ENCODE measurements around the gene SLC25A5.
"Not testable (repeated sequence)": the region's sequence is repeated elsewhere in the genome, so short reads cannot be mapped to it uniquely, and the experiment has no call there.

Gene SLC25A5

DNA sequence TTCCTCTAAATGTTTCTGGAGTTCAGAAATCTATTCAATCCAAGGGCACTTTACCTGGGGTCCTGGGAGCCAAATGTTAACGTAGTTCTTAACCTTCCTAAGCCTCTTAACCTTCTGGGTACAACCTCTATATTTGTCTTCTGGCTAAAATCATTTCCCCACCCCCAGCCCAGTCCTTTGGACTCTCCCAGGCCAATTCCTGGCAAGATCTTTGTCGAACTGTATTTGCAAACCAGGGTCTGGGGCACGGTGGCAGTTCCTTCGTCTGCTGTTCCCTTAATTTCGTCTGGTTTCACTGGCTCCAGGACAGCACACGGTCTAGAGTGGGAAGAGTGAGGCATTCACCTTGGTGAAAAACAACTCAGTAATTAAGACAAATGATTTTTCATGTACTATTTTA, 811 bp upstream of the SLC25A5 start:
- H3K4me1 Mint-ChIP-seq, result peaks cover 6% of the 10 kb centered on the region
- H3K27ac Mint-ChIP-seq, result no peak overlapping the region
- no peaks in the 10 kb centered on the region for H3K27me3 Mint-ChIP-seq
- H3K9me3 Mint-ChIP-seq, result no peaks in the 10 kb centered on the region
- peak overlapping the region; percentile 88 for H3K4me3 Mint-ChIP-seq
- H3K36me3 Mint-ChIP-seq, result no peaks in the 10 kb centered on the region

DNA sequence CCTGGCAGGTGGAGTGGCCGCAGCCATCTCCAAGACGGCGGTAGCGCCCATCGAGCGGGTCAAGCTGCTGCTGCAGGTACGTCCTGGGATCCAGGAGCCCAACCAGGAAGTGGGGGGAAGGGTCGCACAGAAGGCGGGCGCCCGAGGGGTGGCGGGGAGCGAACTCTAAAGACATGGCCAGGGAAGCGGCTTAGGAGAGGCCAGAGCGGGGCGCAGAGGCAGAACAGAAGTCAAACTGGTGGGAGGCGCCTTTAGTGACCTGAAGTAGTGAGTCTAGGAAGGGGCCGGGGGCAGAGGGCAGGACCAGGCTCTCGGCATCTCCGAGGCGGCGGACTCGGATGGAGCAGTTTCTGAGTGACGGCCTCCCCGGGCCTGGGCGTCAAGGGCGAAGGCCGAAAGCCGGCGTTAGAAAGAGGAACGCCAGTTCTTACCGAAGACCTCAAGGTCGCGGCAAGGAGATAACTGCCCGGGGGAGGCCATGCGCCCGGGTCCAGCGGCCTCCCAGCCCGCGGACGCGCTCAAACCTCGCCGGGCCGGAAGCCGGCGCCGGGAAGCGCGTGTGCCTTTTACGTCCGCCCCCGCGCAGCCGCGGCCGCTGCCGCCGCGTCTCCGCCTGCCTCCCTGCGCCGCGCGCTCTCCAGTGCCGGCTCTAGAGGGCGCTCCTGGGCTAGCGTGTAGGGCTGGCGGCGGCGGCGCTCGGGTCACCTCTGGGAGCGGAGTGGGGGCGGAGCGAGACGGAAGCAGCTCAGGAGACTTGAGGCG, 488 bp downstream of the SLC25A5 start:
- Mint-ChIP-seq H3K9me3 (no peaks in the 10 kb centered on the region), H3K27ac (peak overlapping the region; percentile 87), H3K4me1 (peaks cover 6% of the 10 kb centered on the region), H3K4me3 (peak overlapping the region; percentile 89), H3K36me3 (no peaks in the 10 kb centered on the region), H3K27me3 (no peaks in the 10 kb centered on the region)

DNA sequence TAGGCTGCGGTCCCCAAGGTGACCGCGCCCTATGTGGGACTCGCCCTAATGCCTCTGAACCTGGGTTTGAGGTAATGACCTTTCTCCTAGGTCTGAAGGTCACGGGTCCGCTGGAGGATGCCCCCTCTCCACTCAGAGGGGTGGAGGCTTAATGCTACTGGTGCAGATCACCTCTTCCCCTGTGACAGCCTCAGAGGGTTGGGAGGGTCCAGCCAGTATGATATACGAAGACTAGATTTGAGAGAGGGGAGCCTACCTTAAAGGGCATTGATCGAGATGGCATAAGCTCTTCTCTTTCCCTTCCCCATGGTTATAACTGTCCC, 1.0 kb downstream of the SLC25A5 start:
- Mint-ChIP-seq H3K4me3 (peak overlapping the region; percentile 89), H3K9me3 (no peaks in the 10 kb centered on the region), H3K27ac (peak overlapping the region; percentile 70), H3K36me3 (no peaks in the 10 kb centered on the region), H3K27me3 (no peaks in the 10 kb centered on the region), H3K4me1 (peaks cover 6% of the 10 kb centered on the region)

DNA sequence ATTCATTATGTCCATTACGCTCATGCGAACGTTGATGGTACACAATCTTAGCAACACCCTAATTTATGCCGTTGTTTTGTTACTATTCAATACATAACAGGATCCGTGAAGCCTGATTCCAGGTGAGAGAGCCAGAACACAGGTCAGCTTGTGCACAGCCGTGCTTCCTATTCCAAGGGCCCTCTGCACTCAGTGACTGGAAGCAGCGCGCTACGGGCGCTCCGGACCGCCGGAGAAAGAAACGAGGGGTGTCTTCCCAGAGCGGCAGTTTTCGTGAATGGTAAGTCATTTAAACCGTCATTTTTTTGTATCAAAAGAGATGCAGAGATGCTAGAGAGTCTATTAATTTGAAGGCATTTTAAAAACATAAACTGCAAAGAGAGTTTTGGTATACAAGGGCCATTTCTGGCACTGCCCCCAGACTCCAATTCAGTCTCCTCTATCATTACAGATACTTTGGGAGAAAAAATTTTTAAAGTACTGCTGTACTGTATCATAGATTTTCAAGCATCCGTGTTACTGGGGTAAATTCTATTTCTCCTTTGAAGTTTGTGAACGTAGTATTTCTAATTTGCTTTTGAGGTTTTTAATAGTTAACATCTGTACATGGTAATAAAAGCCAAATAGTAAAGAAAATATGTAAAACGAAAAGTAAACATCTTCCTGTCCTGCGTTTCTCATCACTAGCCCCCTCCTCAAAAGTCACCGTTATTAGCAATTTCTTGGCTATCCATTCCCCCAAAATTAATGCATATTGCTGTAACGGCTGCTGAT, 6.6 kb downstream of the SLC25A5 start:
- Mint-ChIP-seq H3K9me3 (no peaks in the 10 kb centered on the region), H3K27ac (no peak overlapping the region), H3K27me3 (no peaks in the 10 kb centered on the region), H3K36me3 (no peaks in the 10 kb centered on the region), H3K4me1 (peaks cover 4% of the 10 kb centered on the region), H3K4me3 (no peak overlapping the region)

DNA sequence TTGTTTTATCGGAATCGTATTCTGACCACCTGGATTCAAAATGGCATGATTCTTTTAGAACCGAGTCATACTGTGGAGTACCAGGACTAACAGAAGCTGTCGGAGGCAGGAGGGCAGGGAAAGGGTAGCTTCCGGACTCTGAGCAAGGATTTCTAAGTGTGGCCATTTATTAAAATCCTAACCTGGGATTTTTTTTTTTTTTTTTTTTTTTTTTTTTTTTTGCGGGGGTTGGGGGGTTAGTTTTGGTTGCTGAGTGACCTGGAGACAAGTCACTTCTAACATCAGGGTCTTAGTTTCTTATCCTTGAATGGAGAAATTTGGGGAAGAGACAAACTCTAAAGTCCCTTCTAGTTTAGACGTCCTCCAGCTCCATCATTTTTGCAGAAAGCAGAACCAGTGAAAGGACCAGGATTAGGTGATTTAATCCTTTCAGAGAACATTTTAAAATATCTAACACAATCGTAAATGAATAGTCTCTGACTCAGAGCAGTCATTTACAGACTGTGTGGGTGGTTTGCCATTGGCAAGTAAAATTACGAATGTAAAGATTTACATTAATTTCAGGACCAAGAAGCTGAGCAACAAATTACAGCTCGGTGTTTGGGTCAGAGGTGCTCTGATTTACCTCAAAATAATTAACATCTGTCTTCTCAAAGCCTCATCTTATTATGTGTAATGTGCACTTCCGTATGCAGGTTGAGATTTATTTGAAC, 7.3 kb downstream of the SLC25A5 start:
- no peak overlapping the region for H3K4me3 Mint-ChIP-seq
- H3K9me3 Mint-ChIP-seq, result no peaks in the 10 kb centered on the region
- no peaks in the 10 kb centered on the region for H3K36me3 Mint-ChIP-seq
- H3K27me3 Mint-ChIP-seq, result no peaks in the 10 kb centered on the region
- H3K4me1 Mint-ChIP-seq, result no peaks in the 10 kb centered on the region
- H3K27ac Mint-ChIP-seq, result no peak overlapping the region

DNA sequence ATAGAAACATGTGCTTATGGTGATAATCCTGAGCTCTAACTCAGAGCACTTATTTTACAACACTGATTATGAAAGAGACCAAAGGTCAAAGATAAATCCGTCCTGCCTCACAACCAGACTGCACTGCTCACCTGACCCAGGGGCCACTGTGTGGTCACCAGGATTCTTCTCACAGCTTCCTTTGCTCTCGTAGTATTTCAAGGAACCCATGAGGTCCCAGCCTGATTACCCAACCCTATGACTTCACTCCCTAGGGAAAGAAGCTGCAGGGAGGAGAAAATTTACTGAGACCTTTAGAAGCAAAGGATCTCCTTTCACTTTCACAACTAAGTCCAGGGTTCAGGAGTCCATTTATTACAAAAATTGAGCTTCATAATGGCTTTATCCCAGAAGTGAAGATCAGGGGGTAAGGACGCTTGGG, 9.6 kb downstream of the SLC25A5 start:
- Mint-ChIP-seq H3K27me3 (no peaks in the 10 kb centered on the region), H3K27ac (no peak overlapping the region), H3K36me3 (no peaks in the 10 kb centered on the region), H3K4me3 (no peak overlapping the region), H3K9me3 (no peaks in the 10 kb centered on the region), H3K4me1 (peaks cover 6% of the 10 kb centered on the region)

DNA sequence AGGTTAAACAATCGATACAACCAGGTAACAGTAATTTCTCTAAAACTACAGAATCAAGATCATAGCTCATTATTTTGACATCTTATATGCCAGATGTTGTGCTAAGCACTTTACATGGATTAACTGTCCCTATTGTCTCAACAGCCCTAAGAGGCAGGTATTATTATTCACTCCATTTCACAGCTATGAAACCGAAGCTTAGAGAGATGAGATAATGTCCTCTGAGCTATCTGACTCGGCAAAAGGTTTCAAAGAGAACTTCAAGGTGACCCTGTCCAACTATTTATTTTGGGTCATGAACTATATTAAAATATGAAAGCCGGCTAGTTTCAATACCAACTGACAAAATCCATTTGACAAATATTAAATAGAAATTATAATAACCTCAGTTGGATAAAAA, 10.3 kb downstream of the SLC25A5 start:
- Mint-ChIP-seq H3K4me3 (no peak overlapping the region), H3K4me1 (peaks cover 6% of the 10 kb centered on the region), H3K27me3 (no peaks in the 10 kb centered on the region), H3K36me3 (no peaks in the 10 kb centered on the region), H3K27ac (no peak overlapping the region), H3K9me3 (no peaks in the 10 kb centered on the region)

DNA sequence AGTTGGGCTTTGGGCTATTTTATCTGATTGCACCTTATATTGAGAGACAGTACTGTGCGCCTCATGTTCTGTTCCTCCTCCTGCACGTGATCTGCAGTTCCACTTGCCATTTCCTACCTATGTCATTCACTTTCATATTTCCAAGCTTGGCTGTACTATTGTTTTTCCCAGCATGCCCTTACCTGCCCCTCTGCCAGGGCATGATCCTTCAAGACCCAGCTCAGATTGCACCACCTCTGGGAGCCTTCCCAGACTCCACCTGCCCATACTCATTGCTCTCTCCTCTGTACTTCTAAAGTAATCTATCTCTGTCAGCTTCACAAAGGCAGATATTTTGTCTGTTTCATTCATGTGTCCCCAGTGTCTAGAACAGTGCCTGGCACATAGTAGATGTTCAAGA, 11.6 kb downstream of the SLC25A5 start:
- Mint-ChIP-seq H3K4me3 (no peak overlapping the region), H3K27me3 (no peaks in the 10 kb centered on the region), H3K4me1 (peaks cover 6% of the 10 kb centered on the region), H3K9me3 (no peaks in the 10 kb centered on the region), H3K36me3 (no peaks in the 10 kb centered on the region), H3K27ac (no peak overlapping the region)

DNA sequence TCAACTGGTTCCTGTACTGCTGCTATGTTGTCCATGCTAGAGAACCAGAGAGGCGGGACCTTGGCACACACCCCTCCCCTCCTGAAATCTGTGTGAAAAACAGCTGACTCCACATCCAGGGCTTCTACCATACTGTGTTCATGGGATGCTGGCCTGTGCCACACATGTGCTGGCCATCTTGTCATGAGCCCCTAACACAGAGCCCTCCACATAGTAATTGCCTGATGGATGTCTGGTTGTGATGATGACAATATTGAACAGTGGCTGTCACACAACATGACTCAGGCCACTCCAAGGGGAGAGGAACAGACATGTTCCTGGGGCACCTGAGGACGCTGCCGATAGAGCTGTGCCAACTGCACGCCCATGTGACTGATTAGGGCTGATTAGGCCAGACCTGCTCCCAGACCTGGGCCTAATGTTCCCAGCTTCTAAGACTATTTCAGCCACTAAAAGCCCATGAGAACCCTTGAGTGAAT, 13.1 kb downstream of the SLC25A5 start:
- H3K4me1 Mint-ChIP-seq, result peaks cover 6% of the 10 kb centered on the region
- no peaks in the 10 kb centered on the region for H3K36me3 Mint-ChIP-seq
- H3K9me3 Mint-ChIP-seq, result no peaks in the 10 kb centered on the region
- H3K4me3 Mint-ChIP-seq, result no peak overlapping the region
- peak overlapping the region; percentile 8 for H3K27ac Mint-ChIP-seq
- no peaks in the 10 kb centered on the region for H3K27me3 Mint-ChIP-seq

DNA sequence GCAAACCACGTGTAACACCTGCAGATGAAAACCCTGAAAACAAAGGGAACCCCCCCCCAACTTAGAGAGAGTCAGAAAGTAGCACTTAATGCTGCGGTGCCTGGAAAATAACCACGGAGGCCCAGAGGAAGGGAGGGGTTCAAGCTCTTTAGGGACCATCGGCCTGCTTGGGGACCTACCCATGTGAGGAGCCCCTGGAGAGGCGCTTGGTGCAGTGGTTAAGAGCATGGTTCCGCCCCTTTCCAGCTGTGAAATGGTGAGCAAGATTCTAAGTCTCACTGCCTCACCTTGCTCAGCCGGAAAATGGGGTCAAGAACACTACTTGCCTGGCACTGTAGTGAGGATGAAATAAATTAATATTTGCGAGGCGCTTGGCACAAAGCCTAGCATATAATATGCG, 13.8 kb downstream of the SLC25A5 start:
- H3K4me1 Mint-ChIP-seq, result peaks cover 6% of the 10 kb centered on the region
- H3K27me3 Mint-ChIP-seq, result no peaks in the 10 kb centered on the region
- peak overlapping the region; percentile 81 for H3K4me3 Mint-ChIP-seq
- peak overlapping the region; percentile 62 for H3K27ac Mint-ChIP-seq
- no peaks in the 10 kb centered on the region for H3K36me3 Mint-ChIP-seq
- no peaks in the 10 kb centered on the region for H3K9me3 Mint-ChIP-seq

DNA sequence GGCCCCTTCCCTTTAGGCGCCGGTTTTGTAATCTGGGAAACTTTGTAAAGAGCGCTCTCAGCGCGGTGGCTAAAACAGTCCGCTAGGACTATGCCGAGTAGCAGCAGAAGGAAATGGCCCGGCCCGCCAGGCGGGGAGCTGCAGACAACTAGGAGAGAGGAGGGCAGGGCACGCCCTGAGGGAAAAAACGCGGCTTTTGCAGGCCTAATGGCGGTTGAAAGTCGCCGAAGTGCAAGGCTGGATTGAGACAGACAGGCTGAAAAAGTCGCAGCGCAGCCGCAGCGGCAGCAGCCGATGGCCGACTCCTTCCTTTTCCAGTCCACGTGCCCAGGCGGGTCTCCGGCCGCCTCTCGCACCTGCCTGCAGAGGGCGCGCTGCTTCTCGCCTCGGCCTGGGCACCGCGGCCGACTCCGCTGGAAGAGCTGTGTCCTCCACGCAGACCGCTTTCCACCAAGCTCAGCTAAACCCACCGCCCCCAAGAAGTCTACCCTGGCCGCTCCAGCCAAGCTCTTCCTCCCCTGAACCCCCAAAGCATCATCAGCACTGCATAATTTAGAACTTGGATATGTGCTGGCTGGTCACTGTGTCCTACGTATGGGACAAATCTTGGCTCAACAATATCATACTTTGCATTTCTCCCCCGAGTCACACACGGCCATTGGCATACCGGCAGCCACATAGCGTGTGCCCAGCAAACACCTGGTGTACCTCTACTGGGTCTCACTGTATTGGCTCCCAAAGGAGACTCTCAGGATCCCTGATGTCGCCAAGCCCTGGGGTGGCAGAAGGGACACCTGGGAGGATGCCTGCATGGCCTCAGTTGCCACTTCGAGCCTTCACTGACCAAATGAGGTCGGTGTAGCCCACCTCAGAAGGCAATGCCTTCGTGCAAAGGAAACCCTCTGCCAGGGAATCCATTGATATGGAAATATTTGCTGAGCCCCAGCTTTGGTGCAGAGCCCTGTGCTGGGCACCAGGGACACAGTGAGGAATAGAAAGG, 14.5 kb downstream of the SLC25A5 start:
- H3K9me3 Mint-ChIP-seq, result no peaks in the 10 kb centered on the region
- peaks cover 6% of the 10 kb centered on the region for H3K4me1 Mint-ChIP-seq
- no peaks in the 10 kb centered on the region for H3K36me3 Mint-ChIP-seq
- peak overlapping the region; percentile 81 for H3K4me3 Mint-ChIP-seq
- H3K27ac Mint-ChIP-seq, result peak overlapping the region; percentile 62
- H3K27me3 Mint-ChIP-seq, result no peaks in the 10 kb centered on the region

DNA sequence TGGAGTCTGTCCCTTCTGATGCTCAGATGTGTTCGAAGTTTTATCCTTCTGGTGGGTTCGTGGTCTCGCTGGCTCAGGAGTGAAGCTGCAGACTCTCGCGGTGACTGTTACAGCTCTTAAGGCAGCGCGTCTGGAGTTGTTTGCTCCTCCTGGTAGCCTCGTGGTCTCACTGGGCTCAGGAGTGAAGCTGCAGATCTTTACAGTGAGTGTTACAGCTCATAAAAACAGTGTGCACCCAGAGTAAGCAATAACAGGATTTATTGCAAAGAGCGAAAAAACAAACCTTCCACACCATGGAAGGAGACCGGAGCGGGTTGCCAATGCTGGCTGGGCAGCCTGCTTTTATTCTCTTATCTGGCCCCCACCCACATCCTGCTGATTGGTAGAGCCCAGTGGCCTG, 18.5 kb downstream of the SLC25A5 start:
- Mint-ChIP-seq H3K27me3 (no peaks in the 10 kb centered on the region), H3K27ac (no peak overlapping the region), H3K36me3 (no peaks in the 10 kb centered on the region), H3K4me1 (peaks cover 6% of the 10 kb centered on the region), H3K9me3 (no peaks in the 10 kb centered on the region), H3K4me3 (no peak overlapping the region)

DNA sequence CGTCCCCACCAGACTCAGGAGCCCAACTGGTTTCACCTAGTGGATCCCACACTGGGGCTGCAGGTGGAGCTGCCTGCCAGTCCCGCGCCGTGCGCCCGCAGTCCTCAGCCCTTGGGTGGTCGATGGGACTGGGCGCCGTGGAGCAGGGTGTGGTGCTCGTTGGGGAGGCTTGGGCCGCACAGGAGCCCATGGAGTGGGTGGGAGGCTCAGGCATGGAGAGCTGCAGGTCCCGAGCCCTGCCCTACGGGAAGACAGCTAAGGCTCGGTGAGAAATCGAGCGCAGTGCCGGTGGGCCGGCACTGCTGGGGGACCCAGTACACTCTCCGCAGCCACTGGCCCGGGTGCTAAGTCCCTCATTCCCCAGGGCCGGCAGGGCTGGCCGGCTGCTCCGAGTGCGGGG, 19.5 kb downstream of the SLC25A5 start:
- not testable (repeated sequence) for H3K4me3 Mint-ChIP-seq, H3K27ac Mint-ChIP-seq

DNA sequence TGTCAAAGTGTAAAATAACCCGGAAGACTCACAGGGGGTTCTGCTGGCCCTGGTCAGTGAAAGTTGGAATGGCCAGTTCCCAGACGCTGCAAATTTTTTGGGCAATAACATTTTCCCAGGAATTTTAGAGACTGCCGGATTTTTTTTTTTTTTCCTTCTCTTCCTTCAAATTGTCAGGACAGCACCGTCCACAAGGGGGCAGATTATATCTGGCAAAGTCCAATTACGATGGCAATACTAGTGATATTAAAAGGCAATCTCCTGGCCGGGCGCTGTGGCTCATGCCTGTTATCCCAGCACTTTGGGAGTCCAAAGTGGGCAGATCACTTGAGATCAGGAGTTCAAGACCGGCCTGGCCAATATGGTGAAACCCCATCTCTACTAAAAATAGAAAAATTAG, 20.5 kb downstream of the SLC25A5 start:
- Mint-ChIP-seq H3K9me3 (no peaks in the 10 kb centered on the region), H3K4me1 (no peaks in the 10 kb centered on the region), H3K27me3 (no peaks in the 10 kb centered on the region), H3K36me3 (no peaks in the 10 kb centered on the region), H3K27ac (no peak overlapping the region), H3K4me3 (no peak overlapping the region)

More for the DNA sequence above, 19.5 kb downstream of the SLC25A5 start:
- H3K4me1 Mint-ChIP-seq, H3K27me3 Mint-ChIP-seq, H3K36me3 Mint-ChIP-seq, H3K9me3 Mint-ChIP-seq: not testable (repeated sequence)

Measured in activated naive CD4-positive, alpha-beta T cell treated with anti-CD3 and anti-CD28 coated beads, Interleukin-2, amount 50 U/mL, for 24 hours (primary cell).